Prostate gland (tissue), 2 donors: Measurements from ENCODE around the gene CEP128. TPM values are rescaled to one million over a fixed set of nuclear protein-coding genes. Genes with fewer than 3 reads are reported as not detected.
A peak's percentile ranks its signal among the peaks of the same experiment; 100 is the strongest.

ENCODE experiments used
- DNase-seq: peaks from one replicate; pipeline ENCODE4 v3.0.0-alpha.2; 2019; ENCODE audit warnings: low spot score
- H3K27ac ChIP-seq, 2 donors: fragments of 200-600 bp; sonication (generic); 2 replicates each; pipeline ENCODE4 v1.5.1; 2017 to 2019
- H3K27me3 ChIP-seq: fragments of 200-600 bp; sonication (generic); replicated peaks from 2 replicates; pipeline ENCODE4 v1.5.1; 2019; ENCODE audit not compliant: insufficient read depth
- H3K36me3 ChIP-seq, 2 donors: fragments of 200-600 bp; sonication (generic); 1 replicate in 1 of 2; 2 replicates in 1 of 2; pipeline versions ENCODE4 v1.5.1 to v1.8.1; 2017 to 2019
- H3K4me1 ChIP-seq: fragments of 200-600 bp; sonication (generic); replicated peaks from 2 replicates; pipeline ENCODE4 v1.5.1; 2019
- H3K4me3 ChIP-seq, 2 donors: fragments of 200-600 bp; sonication (generic); 2 replicates each; pipeline ENCODE4 v1.5.1; 2017 to 2019
- H3K9me3 ChIP-seq: fragments of 200-600 bp; sonication (generic); 2 replicates; pipeline ENCODE4 v1.5.1; 2017
- POLR2A ChIP-seq: fragments of 450-650 bp; IDR thresholded peaks from one replicate; pipeline ENCODE4 v1.6.1; 2016; ENCODE audit warnings: antibody characterized with exemption, mild to moderate bottlenecking
- POLR2AphosphoS5 ChIP-seq: sonication (generic); formaldehyde crosslinking; IDR thresholded peaks from one replicate; pipeline ENCODE4 v1.6.1; 2017; ENCODE audit warnings: antibody characterized with exemption
- WGBS: methylation state at CpG from one replicate; pipeline ENCODE4 v1.1.5; 2018; 5-methylcytosine and 5-hydroxymethylcytosine counted together
- intact Hi-C: fragments of 100-400 bp; cut with DNase I; formaldehyde crosslinking; loops from one replicate; pipeline ENCODE4 v1.14.2; 2022
- total RNA-seq, 2 donors: library from RNA; depleted of rRNA; stranded (reverse); fragments of >200 nt; gene quantifications; one replicate each; pipeline ENCODE4 v1.1.0, GENCODE V29; 2016
- TF ChIP-seq, protein P1 (sequence below), 4 experiments: fragments of 200-600 bp in 2 of 4; fragments of 450-650 bp in 2 of 4; sonication (generic) in 2 of 4; IDR thresholded peaks; 1 replicate in 3 of 4; 2 replicates in 1 of 4; pipeline ENCODE4 v1.5.1; 2016 to 2019; ENCODE audit warnings: antibody characterized with exemption in 4 of 4, mild to moderate bottlenecking in 2 of 4, moderate library complexity in 2 of 4

CEP128 gene
- total RNA-seq, 2 donors from 2014 or later, result 6.4 to 7.3 TPM

DNA sequence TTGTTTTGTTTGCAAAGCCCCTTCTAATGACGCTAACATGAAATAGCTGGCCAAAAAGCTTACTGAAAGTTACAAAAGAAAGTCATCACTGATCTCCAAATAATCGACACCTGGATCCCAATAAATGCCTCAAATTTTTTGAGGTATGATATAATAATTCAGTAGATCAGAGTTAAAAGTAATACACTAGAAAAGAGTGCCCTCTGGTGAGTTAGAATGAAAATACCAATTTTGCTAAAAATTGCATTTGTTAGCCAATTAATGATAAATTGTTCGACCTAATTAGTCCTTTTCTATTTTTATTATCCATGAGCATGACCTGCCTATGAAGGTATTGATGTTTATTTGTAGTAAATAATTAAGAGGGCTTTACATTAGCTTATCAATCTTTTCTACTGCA, 78.6 kb downstream of the CEP128 start:
- TF ChIP-seq POLR2AphosphoS5, result no peak
- no peak for TF ChIP-seq POLR2A
- TF ChIP-seq, protein P1, sequence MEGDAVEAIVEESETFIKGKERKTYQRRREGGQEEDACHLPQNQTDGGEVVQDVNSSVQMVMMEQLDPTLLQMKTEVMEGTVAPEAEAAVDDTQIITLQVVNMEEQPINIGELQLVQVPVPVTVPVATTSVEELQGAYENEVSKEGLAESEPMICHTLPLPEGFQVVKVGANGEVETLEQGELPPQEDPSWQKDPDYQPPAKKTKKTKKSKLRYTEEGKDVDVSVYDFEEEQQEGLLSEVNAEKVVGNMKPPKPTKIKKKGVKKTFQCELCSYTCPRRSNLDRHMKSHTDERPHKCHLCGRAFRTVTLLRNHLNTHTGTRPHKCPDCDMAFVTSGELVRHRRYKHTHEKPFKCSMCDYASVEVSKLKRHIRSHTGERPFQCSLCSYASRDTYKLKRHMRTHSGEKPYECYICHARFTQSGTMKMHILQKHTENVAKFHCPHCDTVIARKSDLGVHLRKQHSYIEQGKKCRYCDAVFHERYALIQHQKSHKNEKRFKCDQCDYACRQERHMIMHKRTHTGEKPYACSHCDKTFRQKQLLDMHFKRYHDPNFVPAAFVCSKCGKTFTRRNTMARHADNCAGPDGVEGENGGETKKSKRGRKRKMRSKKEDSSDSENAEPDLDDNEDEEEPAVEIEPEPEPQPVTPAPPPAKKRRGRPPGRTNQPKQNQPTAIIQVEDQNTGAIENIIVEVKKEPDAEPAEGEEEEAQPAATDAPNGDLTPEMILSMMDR (IDR thresholded peaks at IDR 0.05), result no peak
- Histone ChIP-seq H3K27me3 (no peaks in the 10 kb centered on the region), H3K4me3 (no peak overlapping the region), H3K4me1 (no peaks in the 10 kb centered on the region), H3K36me3 (no peaks in the 10 kb centered on the region), H3K9me3 (no peaks in the 10 kb centered on the region), H3K27ac (no peak overlapping the region)
- WGBS, result 47% methylated on average over 3 of the region's 3 CpGs
- intact Hi-C loops, result no loop called here
- DNase-seq, result no peak

DNA sequence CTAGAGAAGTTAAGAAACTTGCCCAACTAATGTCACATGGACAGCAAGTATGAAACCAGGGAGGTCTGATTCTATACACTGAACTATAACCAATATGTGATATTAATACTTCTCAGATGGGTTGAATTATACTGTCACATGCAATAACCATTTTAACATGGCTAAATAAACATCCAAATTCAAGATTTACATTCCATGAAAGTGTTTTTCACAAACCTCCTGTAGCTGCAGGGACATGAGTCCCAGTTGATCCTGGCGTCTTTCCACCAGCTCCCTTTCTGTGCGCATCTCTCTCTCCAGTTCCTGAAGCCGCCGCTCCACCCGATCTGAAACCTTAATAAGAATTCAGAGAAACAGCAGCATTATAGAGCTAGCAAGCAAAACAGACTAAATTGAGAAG, 79.0 kb downstream of the CEP128 start:
- no peaks in the 10 kb centered on the region for H3K9me3 ChIP-seq
- no peak for DNase-seq
- H3K27ac ChIP-seq, result no peak overlapping the region
- no peaks in the 10 kb centered on the region for H3K36me3 ChIP-seq
- no peak overlapping the region for H3K4me3 ChIP-seq
- intact Hi-C loops, result no loop called here
- WGBS, result 89% methylated on average over 5 of the region's 5 CpGs
- no peaks in the 10 kb centered on the region for H3K27me3 ChIP-seq
- TF ChIP-seq, protein P1 (IDR thresholded peaks at IDR 0.05), result no peak
- no peak for TF ChIP-seq POLR2A
- no peaks in the 10 kb centered on the region for H3K4me1 ChIP-seq

DNA sequence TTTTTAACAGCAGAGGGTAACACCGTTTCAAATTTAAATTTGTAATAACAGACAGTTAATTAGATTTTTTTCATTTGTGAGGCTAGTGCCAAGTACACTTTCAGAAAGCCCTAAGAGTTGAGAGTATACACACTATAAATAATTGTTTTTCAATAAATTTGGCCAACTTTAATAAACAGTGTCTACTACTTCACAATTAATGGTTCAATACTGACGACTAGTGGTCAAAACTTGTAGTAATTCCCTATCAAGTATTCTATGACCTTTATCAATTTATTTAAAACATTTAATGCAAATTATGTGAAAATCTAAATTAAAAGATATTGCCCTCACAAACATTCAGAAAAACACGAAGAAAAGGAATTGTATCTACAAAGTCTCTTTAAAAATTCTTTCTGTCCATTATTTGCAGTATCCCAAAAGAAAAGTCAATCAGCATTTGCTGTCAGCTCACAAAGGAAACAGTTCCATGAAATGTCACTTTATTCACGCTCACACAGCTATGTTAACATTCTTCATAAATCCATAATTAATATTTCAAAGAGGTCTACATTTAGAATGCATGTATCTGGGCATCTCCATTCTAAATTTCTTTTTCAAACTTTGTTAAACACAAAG, 91.2 kb downstream of the CEP128 start:
- TF ChIP-seq POLR2A (no peak), POLR2AphosphoS5 (no peak)
- TF ChIP-seq, protein P1 (IDR thresholded peaks at IDR 0.05), result peak; percentile 27 to 72 (median 65)
- Histone ChIP-seq H3K36me3 (no peaks in the 10 kb centered on the region), H3K27ac (no peak overlapping the region), H3K4me3 (no peak overlapping the region), H3K27me3 (no peaks in the 10 kb centered on the region), H3K4me1 (no peaks in the 10 kb centered on the region), H3K9me3 (no peaks in the 10 kb centered on the region)
- no peak for DNase-seq
- whole genome bisulfite sequencing, result 31% methylated on average over 4 of the region's 4 CpGs
- intact Hi-C loops, result loop anchor here (5.0 kb wide), 2 partner anchors 793 to 1883 kb away; no protein-coding TSS in a partner anchor

DNA sequence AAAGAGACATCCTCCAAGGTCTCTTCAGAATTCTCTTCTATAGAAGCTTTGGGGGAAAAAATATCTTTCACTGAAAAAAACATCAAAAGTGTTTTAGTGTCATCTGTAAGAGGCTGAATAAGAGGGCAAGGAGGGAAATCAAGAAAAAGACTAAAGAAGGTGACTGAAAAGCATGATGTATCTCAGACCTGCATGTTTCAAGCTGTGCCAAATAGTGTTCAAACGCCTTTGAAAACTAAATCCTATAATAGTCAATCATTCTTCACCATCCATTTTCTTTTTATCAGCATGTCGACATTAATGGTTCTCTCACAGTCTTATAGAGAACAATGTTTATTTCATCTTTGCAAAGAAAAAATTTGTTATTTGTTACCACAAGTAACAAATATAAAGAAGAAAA, 94.5 kb downstream of the CEP128 start:
- no peak for DNase-seq
- no peaks in the 10 kb centered on the region for H3K36me3 ChIP-seq
- no peak overlapping the region for H3K4me3 ChIP-seq
- intact Hi-C loops, result no loop called here
- H3K27ac ChIP-seq, result no peak overlapping the region
- no peaks in the 10 kb centered on the region for H3K4me1 ChIP-seq
- H3K27me3 ChIP-seq, result no peaks in the 10 kb centered on the region
- H3K9me3 ChIP-seq, result no peaks in the 10 kb centered on the region
- 81% methylated on average over 2 of the region's 2 CpGs for WGBS
- TF ChIP-seq POLR2AphosphoS5 (no peak), POLR2A (no peak)
- TF ChIP-seq, protein P1 (IDR thresholded peaks at IDR 0.05), result no peak

DNA sequence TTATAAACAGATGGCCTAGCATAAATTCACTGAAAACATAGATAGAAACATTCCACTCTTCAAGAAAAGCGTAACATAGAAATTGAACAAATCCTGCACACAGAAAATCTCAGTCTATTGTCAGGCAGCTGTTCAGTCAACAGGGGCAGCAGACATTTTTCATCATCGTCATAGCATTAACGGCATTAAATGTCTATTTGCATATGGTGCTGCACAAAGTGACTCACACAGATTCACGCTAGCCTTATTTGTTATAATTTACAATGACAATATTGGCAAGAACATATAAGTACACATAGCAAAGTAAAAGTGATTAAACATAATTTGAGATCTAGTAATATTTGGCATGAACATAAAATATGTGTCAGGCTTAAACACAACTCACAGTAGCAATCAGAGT, 95.7 kb downstream of the CEP128 start:
- H3K4me3 ChIP-seq, result no peak overlapping the region
- no peaks in the 10 kb centered on the region for H3K4me1 ChIP-seq
- H3K36me3 ChIP-seq, result no peaks in the 10 kb centered on the region
- H3K27ac ChIP-seq, result no peak overlapping the region
- TF ChIP-seq POLR2AphosphoS5, result no peak
- TF ChIP-seq, protein P1 (IDR thresholded peaks at IDR 0.05), result no peak
- no peak for TF ChIP-seq POLR2A
- no peaks in the 10 kb centered on the region for H3K27me3 ChIP-seq
- no peak for DNase-seq
- intact Hi-C loops, result no loop called here
- WGBS, result 81% methylated on average over 4 of the region's 4 CpGs
- no peaks in the 10 kb centered on the region for H3K9me3 ChIP-seq
